ENCODE measurements around the gene NEB. TPM values are rescaled to one million over a fixed set of nuclear protein-coding genes. Genes with fewer than 3 reads are reported as not detected.
"Not testable (repeated sequence)": the region's sequence is repeated elsewhere in the genome, so short reads cannot be mapped to it uniquely, and the experiment has no call there.

Gene NEB
- total RNA-seq, 1 donor from 2014 or later = 1.2 TPM

DNA sequence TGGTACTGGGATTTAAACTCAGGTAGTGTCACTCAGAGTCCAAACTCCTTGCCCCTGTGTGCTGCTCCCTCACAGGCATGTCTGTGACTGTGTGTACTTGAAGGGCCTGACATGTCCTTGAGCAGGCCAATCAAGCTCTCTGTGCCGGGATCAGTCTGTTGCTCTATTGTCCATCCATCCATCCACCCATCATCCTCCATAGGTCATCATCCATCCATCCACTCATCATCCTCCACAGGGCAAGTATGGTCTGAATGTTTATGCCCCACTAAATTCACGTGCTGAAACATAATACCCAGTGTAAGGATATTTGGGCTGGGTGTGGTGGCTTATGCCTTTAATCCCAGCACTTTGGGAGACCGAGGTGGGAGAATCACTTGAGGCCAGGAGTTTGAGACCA lies 24.5 kb upstream of the NEB start:
- DNase-seq (ENCODE audit: low read depth) = no peak

- no peak for DNase-seq (ENCODE audit: low read depth)
Observed at GRCh38 chr2:151757861-151758260, 23.6 kb upstream of the NEB start.

DNA sequence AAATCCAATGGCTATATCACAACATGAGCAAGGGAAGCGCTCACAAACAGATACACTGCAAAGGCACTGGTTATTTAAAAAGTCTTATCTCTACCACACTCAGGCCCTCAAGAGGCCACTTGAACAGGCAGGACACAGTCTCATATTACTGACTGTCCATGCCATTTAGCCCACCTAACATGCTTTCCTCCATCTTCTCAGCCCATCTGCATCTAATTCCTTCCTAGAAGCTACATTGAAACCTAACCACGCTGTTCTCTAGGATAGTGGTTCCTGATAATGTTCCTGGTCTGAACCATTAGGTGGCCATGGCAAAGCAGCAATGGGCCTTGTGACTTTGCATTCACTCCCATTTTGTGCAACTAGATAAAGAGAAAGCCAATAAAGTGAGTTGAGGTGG lies 22.5 kb upstream of the NEB start:
- no peak for DNase-seq (ENCODE audit: low read depth)

- no peak for DNase-seq (ENCODE audit: low read depth)
Observed at GRCh38 chr2:151754253-151754897, 20.1 kb upstream of the NEB start.

DNA sequence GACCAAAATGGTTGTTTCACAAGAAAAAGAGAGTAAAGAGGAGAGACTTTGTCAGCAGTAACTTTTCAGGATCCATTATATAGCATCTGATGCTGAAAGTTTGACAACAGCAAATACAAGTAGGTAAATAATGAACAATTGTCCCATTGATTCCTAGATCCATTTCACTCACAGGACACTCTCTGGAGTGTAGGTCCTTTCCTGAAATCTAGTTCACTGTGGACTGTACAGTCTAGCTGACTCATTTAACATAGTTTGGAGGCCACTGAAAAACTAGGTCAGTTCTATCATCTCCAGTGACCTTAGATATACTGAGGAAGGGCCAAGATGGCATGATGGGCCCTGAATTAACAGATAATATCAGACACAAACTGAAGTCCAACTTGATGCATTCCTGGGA lies 19.3 kb upstream of the NEB start:
- no peak for DNase-seq (ENCODE audit: low read depth)

GRCh38 chr2:151745261-151745660 lies 11.0 kb upstream of the NEB start:
- not testable (repeated sequence) for DNase-seq (ENCODE audit: low read depth)

DNA sequence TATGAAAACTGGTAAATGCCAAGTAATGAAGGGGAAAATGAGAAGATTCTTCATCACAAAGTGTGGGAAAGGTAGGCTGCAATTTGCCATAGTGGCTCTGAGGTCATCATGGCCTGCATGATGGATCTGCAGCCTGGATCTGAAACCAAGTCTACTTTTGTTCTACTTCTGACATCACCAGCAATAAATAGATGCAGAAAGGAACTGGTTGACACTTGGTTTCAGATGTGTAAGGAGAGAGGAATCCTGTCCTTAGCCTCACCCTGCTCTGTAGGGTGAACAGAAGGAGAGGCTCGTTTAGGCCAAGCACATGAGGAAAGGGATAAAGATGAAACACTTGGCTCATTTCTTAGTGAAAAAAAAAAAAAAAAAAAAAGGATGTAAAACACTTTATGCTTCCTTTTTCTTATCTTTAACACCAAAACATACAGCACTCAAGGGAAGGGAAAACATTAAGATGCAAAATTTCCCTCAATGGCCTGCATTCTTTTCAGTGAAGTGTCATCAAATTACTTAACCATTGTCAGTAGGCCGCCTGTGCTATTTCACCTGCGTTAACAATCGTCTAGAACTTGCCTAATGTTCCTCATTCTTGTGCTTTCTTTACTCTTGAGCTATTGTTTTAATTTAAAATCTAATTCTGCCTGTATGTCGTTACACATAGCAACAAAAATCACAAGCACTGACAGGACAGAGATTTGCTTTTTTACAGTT lies 3.9 kb downstream of the NEB start:
- peak; percentile 34 for DNase-seq (ENCODE audit: low read depth)

GRCh38 chr2:151729837-151730236 lies 4.4 kb downstream of the NEB start:
- DNase-seq (ENCODE audit: low read depth) = no peak

DNA sequence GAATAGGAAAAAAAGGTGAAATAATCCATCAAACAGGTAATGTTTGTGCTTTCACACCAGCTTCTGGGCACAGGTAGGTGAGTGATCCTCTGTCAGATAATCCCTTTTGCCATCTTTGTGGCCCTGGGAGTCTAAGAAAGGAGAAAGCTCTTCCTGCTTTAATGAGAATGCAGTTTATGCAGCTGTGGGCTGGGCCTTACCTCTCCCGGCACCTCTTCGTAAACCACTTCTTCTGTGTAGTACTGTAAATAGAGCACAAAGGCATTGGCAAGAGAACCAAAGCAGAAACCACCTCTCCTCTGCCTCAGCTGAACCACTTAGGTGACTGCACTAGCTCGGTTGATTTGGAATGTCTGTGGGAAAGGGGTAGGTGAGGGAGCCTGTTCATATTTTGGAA lies 4.9 kb downstream of the NEB start:
- DNase-seq (ENCODE audit: low read depth) = no peak

DNA sequence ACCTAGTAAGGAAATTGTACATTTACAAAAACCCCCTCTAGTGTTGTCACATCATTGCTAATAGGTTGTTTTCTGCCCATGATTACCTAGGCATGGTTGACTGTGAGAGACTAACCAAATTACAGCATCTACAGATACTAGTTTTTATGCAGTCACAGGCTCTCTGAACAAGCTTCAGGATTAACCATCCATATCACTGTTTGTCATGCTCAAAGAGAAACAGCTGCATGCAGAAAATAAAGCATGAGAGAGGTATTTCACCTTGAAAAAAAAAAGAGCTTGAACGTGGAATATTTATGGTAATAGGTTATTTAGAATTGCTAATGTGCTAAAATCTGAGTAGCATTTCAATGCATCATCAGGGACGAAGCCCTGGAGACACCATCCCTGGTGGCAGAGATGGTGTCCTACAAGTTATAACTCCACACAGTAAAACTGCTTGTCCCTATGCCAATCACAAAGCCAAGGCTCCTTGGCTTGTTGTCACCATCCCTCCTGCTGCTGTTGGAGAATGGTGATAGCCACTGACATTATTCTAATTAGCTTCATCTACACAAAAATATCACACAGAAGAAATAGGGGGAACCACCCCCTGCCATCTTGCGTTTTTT lies 5.4 kb downstream of the NEB start:
- peak; percentile 53 for DNase-seq (ENCODE audit: low read depth)

GRCh38 chr2:151727593-151728552 lies 6.4 kb downstream of the NEB start:
- no peak for DNase-seq (ENCODE audit: low read depth)

DNA sequence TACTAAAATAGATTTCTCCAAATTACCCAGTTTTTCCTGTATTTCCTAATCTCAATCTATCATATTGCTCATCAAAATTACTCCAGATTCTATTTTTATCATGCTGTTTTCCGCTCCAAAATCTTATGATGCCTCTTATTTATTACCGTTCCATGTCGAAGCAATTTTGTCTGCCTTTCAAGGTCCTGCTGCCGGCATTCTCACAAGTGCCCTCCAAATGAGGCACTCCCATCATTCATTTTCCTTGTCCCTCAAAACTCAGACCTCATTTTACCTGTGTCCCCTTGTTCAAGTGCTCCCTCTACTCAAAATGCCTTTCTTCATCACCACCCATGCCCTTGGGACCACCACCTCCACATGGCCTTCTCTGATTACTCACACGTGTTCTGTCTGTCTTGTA lies 13.1 kb downstream of the NEB start:
- DNase-seq (ENCODE audit: low read depth) = no peak

DNA sequence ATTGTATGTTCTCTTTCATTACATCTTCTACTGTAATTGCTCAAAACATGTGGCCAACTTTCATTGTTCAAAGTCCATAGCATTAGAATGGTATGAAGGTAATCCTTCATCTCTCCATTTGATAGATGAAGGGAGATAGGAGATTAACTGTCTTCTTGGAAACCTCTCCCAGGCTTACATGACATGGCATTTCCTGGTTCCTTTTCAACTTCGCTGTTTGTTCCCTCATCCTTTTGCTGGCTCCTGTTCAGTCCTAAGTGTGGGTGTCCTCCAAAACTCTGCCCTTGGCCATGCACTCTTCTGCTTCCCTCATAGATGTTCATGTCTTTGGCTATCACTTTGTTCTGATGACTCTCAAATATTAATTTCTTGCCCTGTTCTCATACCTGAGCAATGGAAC lies 13.8 kb downstream of the NEB start:
- no peak for DNase-seq (ENCODE audit: low read depth)

- DNase-seq (ENCODE audit: low read depth) = no peak
Observed at GRCh38 chr2:151718796-151719195, 15.5 kb downstream of the NEB start.

- no peak for DNase-seq (ENCODE audit: low read depth)
Observed at GRCh38 chr2:151718247-151718646, 16.0 kb downstream of the NEB start.

- DNase-seq (ENCODE audit: low read depth) = peak; percentile 63
Observed at GRCh38 chr2:151716721-151717120, 17.6 kb downstream of the NEB start.

DNA sequence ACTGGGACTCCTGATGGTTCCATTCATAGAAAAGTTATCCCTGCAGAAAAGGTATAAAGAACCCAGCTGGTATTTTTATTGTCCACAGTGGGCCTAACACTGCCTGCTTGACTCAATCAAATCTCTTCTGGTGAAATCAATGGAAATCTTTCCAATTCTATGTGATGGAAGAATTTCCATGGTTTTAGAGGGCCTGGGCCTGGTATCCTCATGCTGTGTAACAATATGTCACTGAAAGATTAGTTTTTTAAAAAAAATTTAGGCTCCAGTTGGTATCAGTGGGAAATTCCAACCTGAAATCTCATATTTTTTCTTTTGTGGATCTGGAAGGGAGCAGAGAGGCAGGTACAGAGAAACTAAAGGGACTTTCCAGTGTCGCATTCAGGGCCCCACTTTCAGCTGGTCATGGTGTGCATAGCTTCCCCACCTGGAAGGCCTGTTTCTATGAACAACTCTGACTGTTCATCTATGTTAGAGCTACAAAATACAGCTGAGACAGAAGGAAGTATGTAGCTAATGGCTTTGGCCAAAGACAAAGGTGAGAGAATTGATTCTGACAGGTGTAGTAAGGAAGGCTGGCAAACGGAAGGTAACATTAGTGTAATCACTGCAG lies 20.9 kb downstream of the NEB start:
- no peak for DNase-seq (ENCODE audit: low read depth)

DNA sequence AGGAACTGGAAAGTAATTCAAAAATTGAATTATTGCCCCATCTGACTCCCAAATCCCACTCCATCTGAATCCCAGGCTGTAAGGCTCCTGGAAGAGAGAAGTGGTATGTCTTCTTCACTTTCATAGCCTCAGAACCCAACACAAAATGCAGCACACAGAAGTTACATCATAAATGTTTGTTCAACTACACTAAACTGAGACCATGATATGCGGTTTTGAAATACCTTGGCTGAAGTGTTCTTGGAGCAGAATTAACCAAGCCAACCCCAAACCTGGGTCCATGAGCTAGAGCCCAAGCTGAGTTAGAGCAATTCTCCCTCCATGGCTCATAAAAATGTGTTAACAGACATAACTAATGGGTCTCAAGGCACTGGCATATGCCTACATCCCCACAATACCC lies 23.3 kb downstream of the NEB start:
- DNase-seq (ENCODE audit: low read depth) = no peak

DNA sequence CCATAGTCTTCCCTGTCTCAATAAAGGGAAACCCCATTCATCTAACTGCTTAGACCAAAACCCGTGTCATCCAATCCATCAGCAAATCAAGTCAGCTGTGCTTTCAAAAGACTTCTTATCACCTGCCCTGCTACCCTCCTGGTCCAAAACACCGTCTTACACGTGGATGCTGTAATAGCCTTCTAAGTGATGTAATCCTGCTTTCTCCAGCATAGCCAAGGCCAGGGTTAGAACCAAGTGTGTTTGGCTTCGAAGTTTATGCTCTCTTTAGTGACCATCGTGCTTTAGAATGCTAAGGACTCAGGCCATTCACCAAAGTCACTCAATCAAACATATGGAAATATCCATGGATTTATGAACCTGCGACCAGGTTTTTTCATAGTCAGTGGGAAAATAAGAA lies 25.5 kb downstream of the NEB start:
- no peak for DNase-seq (ENCODE audit: low read depth)

DNA sequence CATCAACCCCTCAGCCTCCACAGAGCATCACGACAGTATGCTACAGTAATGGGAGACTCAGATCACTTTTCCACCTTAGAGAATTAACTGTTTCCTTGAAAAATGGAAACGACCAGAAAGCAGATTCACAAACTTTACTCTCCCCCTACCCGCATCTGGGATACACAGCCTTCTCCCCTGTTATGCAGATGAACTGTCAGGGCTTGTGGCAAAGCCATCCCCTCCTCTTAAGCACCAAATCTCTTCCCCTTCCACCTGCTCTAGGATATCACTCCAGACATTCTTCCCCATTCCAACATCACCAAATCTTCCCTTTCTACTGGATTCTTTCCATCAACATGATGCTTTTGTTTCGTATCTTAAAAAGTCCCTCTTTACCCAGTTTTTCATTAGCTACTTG lies 26.4 kb downstream of the NEB start:
- DNase-seq (ENCODE audit: low read depth) = no peak

- not testable (repeated sequence) for DNase-seq (ENCODE audit: low read depth)
Observed at GRCh38 chr2:151704480-151704961, 29.8 kb downstream of the NEB start.

GRCh38 chr2:151698134-151698533 lies 36.1 kb downstream of the NEB start:
- DNase-seq (ENCODE audit: low read depth) = not testable (repeated sequence)
